ENCODE data around the gene AMIGO2.
"Not testable (repeated sequence)": the region's sequence is repeated elsewhere in the genome, so short reads cannot be mapped to it uniquely, and the experiment has no call there.

The AMIGO2 gene, protein sequence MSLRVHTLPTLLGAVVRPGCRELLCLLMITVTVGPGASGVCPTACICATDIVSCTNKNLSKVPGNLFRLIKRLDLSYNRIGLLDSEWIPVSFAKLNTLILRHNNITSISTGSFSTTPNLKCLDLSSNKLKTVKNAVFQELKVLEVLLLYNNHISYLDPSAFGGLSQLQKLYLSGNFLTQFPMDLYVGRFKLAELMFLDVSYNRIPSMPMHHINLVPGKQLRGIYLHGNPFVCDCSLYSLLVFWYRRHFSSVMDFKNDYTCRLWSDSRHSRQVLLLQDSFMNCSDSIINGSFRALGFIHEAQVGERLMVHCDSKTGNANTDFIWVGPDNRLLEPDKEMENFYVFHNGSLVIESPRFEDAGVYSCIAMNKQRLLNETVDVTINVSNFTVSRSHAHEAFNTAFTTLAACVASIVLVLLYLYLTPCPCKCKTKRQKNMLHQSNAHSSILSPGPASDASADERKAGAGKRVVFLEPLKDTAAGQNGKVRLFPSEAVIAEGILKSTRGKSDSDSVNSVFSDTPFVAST

GRCh38 chr12:47079468-47079980, at the start of gene AMIGO2, which contains the start of gene PCED1B:
AMIGO2 (minus strand) TSS chr12:47079959; CDS start chr12:47079002, 957 bp downstream.
PCED1B (plus strand) TSS chr12:47079621; CDS start chr12:47235064, 155,443 bp downstream.
- peak; percentile 70 to 77 for DNase-seq

GRCh38 chr12:47126246-47126645, 46.5 kb upstream of the AMIGO2 start:
- DNase-seq = no peak

GRCh38 chr12:47124451-47124850, 44.7 kb upstream of the AMIGO2 start:
- DNase-seq = no peak

GRCh38 chr12:47123730-47124129, 44.0 kb upstream of the AMIGO2 start:
- no peak for DNase-seq

DNA sequence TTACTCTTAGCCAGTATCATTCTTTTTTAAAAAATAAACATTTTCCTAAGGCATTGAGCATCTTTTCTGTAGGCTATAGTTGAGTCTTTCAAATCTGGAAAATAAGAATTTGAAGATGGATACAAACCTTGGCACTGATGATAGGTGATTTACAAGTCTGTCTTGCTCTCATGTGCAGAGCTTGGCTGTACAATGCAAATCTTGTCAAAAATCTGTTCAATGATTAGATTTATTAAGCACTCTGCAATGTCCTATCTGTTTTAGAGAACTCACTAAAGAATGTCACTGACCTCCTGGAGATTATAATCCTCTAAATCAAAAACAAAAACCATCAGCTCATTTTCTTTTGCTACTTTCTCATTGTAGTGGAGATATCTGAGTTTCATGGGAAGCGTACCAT, 42.8 kb upstream of the AMIGO2 start:
- DNase-seq = no peak

DNA sequence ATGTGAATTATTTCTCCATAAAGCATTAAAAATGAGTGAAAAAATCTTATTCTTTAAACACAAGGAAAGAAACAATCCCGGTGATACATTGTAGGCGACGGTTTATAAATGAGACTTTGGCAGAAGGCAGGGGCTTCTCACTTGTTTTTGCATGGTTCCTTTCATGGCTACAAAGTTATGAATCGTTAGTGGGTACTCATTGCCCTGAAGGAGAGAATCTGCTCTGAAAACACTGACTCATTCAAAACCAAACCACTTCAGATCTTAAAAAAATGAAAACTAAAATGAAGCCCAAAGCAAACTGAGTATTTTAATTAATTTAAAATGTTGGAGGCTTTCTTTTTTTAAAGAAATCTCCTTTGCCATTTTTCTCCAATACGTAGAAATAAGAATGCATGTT, 41.4 kb upstream of the AMIGO2 start:
- no peak for DNase-seq

GRCh38 chr12:47120736-47121135, 41.0 kb upstream of the AMIGO2 start:
- DNase-seq = no peak

DNA sequence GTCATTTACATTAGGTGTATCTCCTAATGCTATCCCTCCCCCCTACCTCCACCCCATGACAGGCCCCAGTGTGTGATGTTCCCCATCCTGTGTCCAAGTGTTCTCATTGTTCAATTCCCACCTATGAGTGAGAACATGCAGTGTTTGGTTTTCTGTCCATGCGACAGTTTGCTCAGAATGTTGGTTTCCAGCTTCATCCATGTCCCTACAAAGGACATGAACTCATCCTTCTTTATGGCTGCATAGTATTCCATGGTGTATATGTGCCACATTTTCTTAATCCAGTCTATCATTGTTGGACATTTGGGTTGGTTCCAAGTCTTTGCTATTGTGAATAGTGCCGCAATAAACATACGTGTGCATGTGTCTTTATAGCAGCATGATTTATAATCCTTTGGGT, 37.5 kb upstream of the AMIGO2 start:
- DNase-seq = not testable (repeated sequence)

DNA sequence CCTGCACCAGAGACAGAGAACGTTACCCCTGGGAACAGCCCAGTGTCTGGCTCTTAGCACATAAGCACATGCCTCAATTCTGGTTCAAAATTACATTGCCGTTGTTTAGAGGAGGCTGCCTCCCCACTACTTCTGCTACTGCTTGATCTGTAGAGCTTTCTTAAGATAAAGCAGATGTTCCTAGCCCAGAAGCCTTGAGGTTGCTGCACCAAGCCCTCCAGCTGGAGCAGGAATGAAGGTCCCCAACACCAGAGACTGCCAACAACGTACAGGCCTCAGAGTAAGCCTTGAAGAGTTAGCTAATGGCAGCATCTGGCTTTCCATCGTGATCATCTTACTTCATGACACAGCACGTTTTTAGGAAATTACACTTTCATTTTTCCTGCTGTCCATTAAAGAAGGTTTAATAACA, 34.7 kb upstream of the AMIGO2 start:
- DNase-seq = no peak

DNA sequence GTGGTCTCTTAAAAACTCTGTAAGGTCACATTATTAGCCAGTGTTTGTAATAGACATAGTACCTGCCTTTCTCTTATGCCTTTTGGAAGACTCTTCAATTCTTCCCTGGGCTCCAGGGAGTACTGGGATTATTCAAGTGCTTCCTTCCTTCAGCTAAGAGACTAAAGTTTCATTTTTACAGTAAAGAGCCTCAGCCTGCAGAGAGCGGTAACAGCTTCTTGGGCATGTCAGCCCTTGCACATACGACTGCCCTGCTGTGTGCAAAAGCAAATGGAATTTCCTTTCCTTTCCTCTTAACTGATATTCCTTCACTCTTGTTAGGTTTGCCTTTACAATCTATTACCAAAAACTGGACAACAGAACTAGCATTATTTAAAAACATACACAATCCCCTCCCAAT, 32.9 kb upstream of the AMIGO2 start:
- no peak for DNase-seq

DNA sequence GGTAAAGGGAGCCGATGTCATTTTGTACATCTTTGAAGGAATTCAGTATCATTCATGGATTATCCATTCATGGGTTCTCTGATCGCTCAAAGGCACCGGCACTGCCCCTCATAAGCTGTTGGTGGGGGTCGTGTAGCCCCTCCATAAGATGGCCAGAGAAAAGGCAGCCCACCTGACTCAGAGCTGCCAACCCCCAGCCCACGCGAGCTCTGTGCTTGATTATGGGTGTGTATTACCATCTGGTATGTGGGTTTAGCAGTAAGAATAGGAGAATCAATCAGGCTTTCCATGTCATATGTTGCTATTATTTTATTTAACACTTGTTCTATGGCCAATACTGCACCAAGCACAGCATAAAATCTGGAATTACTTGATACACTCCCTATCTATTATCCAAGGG, 32.1 kb upstream of the AMIGO2 start:
- no peak for DNase-seq

DNA sequence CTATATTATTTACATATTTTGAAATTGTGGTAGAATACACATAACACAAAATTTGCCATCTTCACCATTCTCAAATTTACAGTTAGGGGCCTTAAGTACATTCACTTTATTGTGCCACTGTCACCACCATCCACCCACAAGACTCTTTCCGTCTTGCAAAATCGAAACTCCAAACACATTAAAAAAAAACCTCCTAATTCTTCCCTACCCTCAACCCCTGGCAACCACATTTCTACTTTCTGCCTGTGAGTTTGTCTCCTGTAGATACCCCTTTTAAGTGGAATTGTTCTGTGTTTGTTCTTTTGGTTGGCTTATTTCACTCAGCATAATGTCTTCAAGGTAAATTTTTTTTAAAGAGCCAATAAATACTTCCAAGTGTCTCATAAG, 31.6 kb upstream of the AMIGO2 start:
- DNase-seq = peak in 1 of 2 donors; percentile 29

DNA sequence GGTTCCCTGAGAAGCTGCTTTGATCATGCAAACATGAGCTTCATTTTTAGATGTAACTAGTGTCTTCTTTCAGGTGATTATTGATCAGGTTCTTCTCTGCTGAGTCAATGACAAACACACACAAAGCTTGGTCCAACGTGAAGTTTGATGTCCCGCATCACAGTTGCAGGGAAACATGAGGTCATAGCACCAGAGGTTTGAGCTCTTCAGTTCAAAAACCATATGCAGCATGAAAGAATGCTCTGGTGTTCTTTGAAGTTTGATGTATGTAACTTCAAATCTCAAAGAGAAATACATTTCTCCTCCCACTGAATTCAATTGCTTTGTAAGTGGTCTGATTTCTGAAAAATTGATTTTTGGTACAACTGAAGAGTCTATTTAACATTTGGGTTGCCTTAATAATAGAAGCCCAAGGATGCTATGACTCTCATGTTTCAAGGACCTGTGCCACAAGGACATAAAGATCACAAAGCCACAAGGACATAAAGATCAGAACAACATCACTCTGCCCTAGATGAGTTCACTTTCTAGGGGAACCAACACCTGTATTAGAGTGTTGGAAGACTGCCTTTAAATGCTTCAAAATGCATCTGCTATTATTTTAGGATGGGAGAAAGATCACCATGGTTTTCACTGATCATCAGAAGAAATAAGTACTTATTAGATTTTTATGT, 31.1 kb upstream of the AMIGO2 start:
- no peak for DNase-seq

GRCh38 chr12:47110011-47110541, 30.3 kb upstream of the AMIGO2 start:
- no peak for DNase-seq

DNA sequence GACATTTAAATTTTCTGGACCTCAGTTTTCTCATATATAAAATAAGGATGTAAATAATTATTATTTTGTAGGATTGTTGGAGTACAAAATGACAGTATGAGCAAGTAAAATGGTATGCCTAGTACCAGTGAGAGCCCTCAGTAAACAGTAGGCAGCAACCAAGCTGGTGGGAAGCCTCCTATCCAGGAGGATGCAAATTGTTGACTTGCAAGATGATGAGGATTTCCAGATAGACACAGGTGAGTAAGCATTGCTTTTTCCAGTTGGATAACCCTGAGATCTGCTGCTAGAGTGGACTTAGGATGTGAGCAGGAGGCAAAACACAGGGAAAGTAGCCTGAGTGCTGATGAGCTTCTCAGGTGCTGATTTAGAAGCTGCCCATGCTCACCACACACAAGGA, 28.2 kb upstream of the AMIGO2 start:
- no peak for DNase-seq

GRCh38 chr12:47107446-47107845, 27.7 kb upstream of the AMIGO2 start:
- DNase-seq = no peak

GRCh38 chr12:47105914-47106674, 26.3 kb upstream of the AMIGO2 start:
- no peak for DNase-seq

DNA sequence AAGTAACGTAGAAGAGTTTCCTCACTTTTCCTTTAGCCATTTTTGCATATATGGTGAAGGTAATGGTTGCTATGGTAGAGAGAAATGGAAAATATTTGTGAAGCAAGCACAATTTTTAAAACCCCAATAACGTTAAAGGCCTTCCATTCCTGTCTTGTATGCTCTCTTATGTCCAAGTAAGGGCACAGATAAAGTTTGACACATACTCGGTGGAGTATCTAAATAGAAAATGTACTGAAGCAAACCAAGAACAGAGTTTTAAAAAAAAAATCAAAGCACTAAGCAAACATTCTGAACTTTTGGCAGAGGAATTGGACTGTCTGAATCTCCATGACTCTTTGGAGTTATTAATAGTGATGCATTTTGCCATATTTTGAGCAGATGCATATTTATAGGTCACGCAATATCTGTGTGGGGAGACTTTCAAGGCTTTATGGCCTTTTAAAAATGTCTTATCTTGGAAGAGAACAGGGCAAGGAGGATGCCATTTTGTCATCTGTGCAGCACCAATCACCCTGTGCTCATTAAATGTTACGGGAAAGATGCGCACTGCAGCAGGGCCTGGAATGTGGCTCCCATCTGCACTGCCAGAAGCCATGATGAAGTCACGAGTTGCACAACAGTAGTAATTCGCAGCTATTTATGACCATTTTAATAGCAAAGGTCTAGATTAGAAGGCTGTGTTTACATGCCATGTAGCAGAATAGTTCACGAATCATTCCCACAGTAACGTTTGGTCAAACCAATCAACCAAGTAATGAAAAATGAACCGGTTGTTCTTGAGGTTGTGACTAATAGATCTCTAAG, 23.3 kb upstream of the AMIGO2 start:
- DNase-seq = no peak

DNA sequence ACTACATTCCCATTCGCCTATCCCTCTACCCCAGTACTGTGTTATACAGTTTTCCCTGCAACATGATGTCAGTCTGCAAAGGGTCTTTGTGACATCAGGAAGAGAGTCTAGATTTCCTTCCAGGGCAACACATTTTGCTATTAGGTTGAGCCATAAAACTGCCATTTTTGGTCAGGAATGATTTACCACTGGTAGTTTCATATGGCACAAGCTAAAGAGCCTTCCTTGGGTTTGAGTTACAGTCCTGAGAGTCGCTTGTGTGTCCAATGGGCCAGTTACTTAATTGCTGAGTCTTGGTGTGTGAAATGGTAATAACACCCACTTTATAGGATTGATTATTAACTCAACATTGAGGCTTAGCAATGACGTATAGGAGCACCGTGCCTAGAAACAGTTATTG, 22.6 kb upstream of the AMIGO2 start:
- no peak for DNase-seq

DNA sequence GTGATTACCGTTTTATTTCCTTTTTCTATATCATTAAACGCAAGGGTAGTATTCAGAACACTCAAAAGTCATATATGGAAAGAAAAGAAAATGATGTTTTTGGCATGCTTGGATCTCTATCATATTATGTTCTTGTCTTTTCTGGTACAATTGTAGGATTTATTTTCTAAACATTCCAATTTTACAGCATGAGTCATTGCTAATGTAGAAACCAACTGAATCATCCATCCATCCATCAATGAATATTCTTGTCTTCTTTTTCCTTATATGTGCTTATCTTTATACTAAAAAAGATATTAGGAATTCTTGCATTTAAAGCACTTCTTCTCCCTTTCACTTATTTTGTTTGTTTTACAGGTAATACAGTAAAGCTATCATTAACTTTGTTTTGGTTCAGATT, 20.4 kb upstream of the AMIGO2 start:
- no peak for DNase-seq

DNA sequence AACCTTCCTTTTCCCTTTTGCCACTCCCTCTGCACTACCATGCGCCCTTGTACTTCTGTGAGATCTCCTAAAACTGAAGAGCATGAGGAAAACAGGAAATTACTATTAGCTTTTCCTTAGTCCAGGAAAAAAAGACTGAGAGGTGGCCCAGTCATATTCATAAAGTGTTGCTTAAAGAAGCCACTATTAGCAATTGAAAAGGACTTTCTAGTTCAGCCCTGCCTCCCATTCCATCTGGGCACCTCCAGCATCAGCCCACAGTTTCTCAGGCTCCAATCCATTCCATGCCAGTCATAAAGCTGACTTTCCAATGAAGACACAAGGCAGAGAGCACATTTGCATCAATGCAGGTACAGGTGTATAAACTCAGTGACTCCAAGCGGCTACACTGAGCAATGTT, 19.9 kb upstream of the AMIGO2 start:
- DNase-seq = no peak

DNA sequence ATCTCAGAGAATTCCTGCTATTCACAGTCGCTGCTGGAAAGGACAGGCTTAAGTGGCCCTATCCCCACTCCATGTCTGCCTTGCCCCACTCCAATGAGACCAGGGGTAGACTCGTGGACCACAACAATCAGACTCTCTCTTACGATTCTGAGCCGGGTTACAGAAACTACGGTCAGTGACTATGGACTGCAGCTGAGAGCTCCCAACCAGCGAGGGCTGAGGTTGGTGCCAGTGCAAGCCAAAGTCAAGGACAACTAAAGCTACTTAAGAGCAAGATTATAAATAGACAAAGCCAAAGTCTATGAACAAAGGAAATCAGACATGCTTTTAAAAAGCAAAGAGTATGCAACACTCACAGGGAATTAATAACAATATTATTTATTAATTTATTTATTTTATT, 18.3 kb upstream of the AMIGO2 start:
- no peak for DNase-seq

Data from stimulated activated CD4-positive, alpha-beta T cell treated with anti-CD3 and anti-CD28 coated beads, Interleukin-2, amount 100 ng/mL, for 24 hours (primary cell).